ENCODE measurements around the gene SLC9A9.

Gene SLC9A9

GRCh38 chr3:143363949-143364348, 484.3 kb downstream of the SLC9A9 start:
- in situ Hi-C loops (cut with MboI; ENCODE audit: low sequenced_read_pairs): no loop called here
- no peaks in the 10 kb centered on the region for H3K4me1 ChIP-seq
- H3K27me3 ChIP-seq (ENCODE audit: low read depth): peaks cover 3% of the 10 kb centered on the region; the same call in 1 of the 2 replicates
- H3K4me3 ChIP-seq: no peak overlapping the region
- no peaks in the 10 kb centered on the region for H3K9me3 ChIP-seq
- DNase-seq (ENCODE audit: low spot score in 2 of 2): no peak
- no peaks in the 10 kb centered on the region for H3K36me3 ChIP-seq (replicated peaks)

GRCh38 chr3:143363276-143363675, 485.0 kb downstream of the SLC9A9 start:
- Histone ChIP-seq H3K36me3 (replicated peaks) (no peaks in the 10 kb centered on the region), H3K27me3 (ENCODE audit: low read depth) (peaks cover 1% of the 10 kb centered on the region; the same call in 1 of the 2 replicates), H3K4me3 (no peak overlapping the region), H3K4me1 (no peaks in the 10 kb centered on the region), H3K9me3 (no peaks in the 10 kb centered on the region)
- in situ Hi-C loops (cut with MboI; ENCODE audit: low sequenced_read_pairs): no loop called here
- no peak for DNase-seq (ENCODE audit: low spot score in 2 of 2)

- Histone ChIP-seq H3K36me3 (replicated peaks) (no peaks in the 10 kb centered on the region), H3K4me1 (no peaks in the 10 kb centered on the region), H3K27me3 (ENCODE audit: low read depth) (no peaks in the 10 kb centered on the region), H3K4me3 (no peak overlapping the region), H3K9me3 (no peaks in the 10 kb centered on the region)
- in situ Hi-C loops (cut with MboI; ENCODE audit: low sequenced_read_pairs): no loop called here
- no peak for DNase-seq (ENCODE audit: low spot score in 2 of 2)
Measured at GRCh38 chr3:143362115-143362991, 485.9 kb downstream of the SLC9A9 start.

GRCh38 chr3:143361589-143361988, 486.7 kb downstream of the SLC9A9 start:
- no peaks in the 10 kb centered on the region for H3K9me3 ChIP-seq
- H3K36me3 ChIP-seq (replicated peaks): no peaks in the 10 kb centered on the region
- H3K27me3 ChIP-seq (ENCODE audit: low read depth): no peaks in the 10 kb centered on the region
- H3K4me3 ChIP-seq: no peak overlapping the region
- in situ Hi-C loops (cut with MboI; ENCODE audit: low sequenced_read_pairs): no loop called here
- DNase-seq (ENCODE audit: low spot score in 2 of 2): no peak
- H3K4me1 ChIP-seq: no peaks in the 10 kb centered on the region

GRCh38 chr3:143360244-143360643, 488.0 kb downstream of the SLC9A9 start:
- DNase-seq (ENCODE audit: low spot score in 2 of 2): no peak
- in situ Hi-C loops (cut with MboI; ENCODE audit: low sequenced_read_pairs): no loop called here

GRCh38 chr3:143358793-143359491, 489.3 kb downstream of the SLC9A9 start:
- in situ Hi-C loops (cut with MboI; ENCODE audit: low sequenced_read_pairs): no loop called here
- no peak for DNase-seq (ENCODE audit: low spot score in 2 of 2)
- no peaks in the 10 kb centered on the region for H3K36me3 ChIP-seq (replicated peaks)

More at GRCh38 chr3:143360244-143360643, 488.0 kb downstream of the SLC9A9 start:
- H3K9me3 ChIP-seq: no peaks in the 10 kb centered on the region
- H3K36me3 ChIP-seq (replicated peaks): no peaks in the 10 kb centered on the region
- no peak overlapping the region for H3K4me3 ChIP-seq
- no peaks in the 10 kb centered on the region for H3K4me1 ChIP-seq
- no peaks in the 10 kb centered on the region for H3K27me3 ChIP-seq (ENCODE audit: low read depth)

GRCh38 chr3:143358155-143358792, 490.0 kb downstream of the SLC9A9 start:
- no peak for DNase-seq (ENCODE audit: low spot score in 2 of 2)
- no peak overlapping the region for H3K4me3 ChIP-seq
- in situ Hi-C loops (cut with MboI; ENCODE audit: low sequenced_read_pairs): no loop called here
- no peaks in the 10 kb centered on the region for H3K4me1 ChIP-seq
- H3K36me3 ChIP-seq (replicated peaks): no peaks in the 10 kb centered on the region
- no peaks in the 10 kb centered on the region for H3K9me3 ChIP-seq
- H3K27me3 ChIP-seq (ENCODE audit: low read depth): no peaks in the 10 kb centered on the region

More at GRCh38 chr3:143358793-143359491, 489.3 kb downstream of the SLC9A9 start:
- no peak overlapping the region for H3K4me3 ChIP-seq
- H3K9me3 ChIP-seq: no peaks in the 10 kb centered on the region
- no peaks in the 10 kb centered on the region for H3K4me1 ChIP-seq
- H3K27me3 ChIP-seq (ENCODE audit: low read depth): no peaks in the 10 kb centered on the region

- in situ Hi-C loops (cut with MboI; ENCODE audit: low sequenced_read_pairs): no loop called here
- Histone ChIP-seq H3K9me3 (no peaks in the 10 kb centered on the region), H3K36me3 (replicated peaks) (no peaks in the 10 kb centered on the region), H3K4me3 (no peak overlapping the region), H3K4me1 (no peaks in the 10 kb centered on the region), H3K27me3 (ENCODE audit: low read depth) (no peaks in the 10 kb centered on the region)
- no peak for DNase-seq (ENCODE audit: low spot score in 2 of 2)
Measured at GRCh38 chr3:143357700-143358099, 490.6 kb downstream of the SLC9A9 start.

- in situ Hi-C loops (cut with MboI; ENCODE audit: low sequenced_read_pairs): no loop called here
Measured at GRCh38 chr3:143356839-143357238, 491.4 kb downstream of the SLC9A9 start.

GRCh38 chr3:143354342-143354741, 493.9 kb downstream of the SLC9A9 start:
- Histone ChIP-seq H3K27me3 (ENCODE audit: low read depth) (no peaks in the 10 kb centered on the region), H3K9me3 (no peaks in the 10 kb centered on the region), H3K4me3 (no peak overlapping the region), H3K36me3 (replicated peaks) (no peaks in the 10 kb centered on the region), H3K4me1 (no peaks in the 10 kb centered on the region)
- no peak for DNase-seq (ENCODE audit: low spot score in 2 of 2)
- in situ Hi-C loops (cut with MboI; ENCODE audit: low sequenced_read_pairs): no loop called here

More at GRCh38 chr3:143356839-143357238, 491.4 kb downstream of the SLC9A9 start:
- Histone ChIP-seq H3K27me3 (ENCODE audit: low read depth) (no peaks in the 10 kb centered on the region), H3K4me3 (no peak overlapping the region), H3K9me3 (no peaks in the 10 kb centered on the region), H3K4me1 (no peaks in the 10 kb centered on the region), H3K36me3 (replicated peaks) (no peaks in the 10 kb centered on the region)
- DNase-seq (ENCODE audit: low spot score in 2 of 2): no peak

- H3K4me1 ChIP-seq: no peaks in the 10 kb centered on the region
- H3K9me3 ChIP-seq: no peaks in the 10 kb centered on the region
- H3K27me3 ChIP-seq (ENCODE audit: low read depth): no peaks in the 10 kb centered on the region
- H3K36me3 ChIP-seq (replicated peaks): no peaks in the 10 kb centered on the region
- no peak for DNase-seq (ENCODE audit: low spot score in 2 of 2)
- in situ Hi-C loops (cut with MboI; ENCODE audit: low sequenced_read_pairs): no loop called here
- no peak overlapping the region for H3K4me3 ChIP-seq
Measured at GRCh38 chr3:143352850-143353550, 495.3 kb downstream of the SLC9A9 start.

GRCh38 chr3:143351895-143352608, 496.2 kb downstream of the SLC9A9 start:
- no peaks in the 10 kb centered on the region for H3K36me3 ChIP-seq (replicated peaks)
- H3K4me1 ChIP-seq: no peaks in the 10 kb centered on the region
- no peaks in the 10 kb centered on the region for H3K27me3 ChIP-seq (ENCODE audit: low read depth)
- no peaks in the 10 kb centered on the region for H3K9me3 ChIP-seq
- in situ Hi-C loops (cut with MboI; ENCODE audit: low sequenced_read_pairs): no loop called here
- no peak overlapping the region for H3K4me3 ChIP-seq
- no peak for DNase-seq (ENCODE audit: low spot score in 2 of 2)

GRCh38 chr3:143351354-143351753, 496.9 kb downstream of the SLC9A9 start:
- no peaks in the 10 kb centered on the region for H3K4me1 ChIP-seq
- no peaks in the 10 kb centered on the region for H3K9me3 ChIP-seq
- no peak for DNase-seq (ENCODE audit: low spot score in 2 of 2)
- no peaks in the 10 kb centered on the region for H3K36me3 ChIP-seq (replicated peaks)
- in situ Hi-C loops (cut with MboI; ENCODE audit: low sequenced_read_pairs): no loop called here
- no peak overlapping the region for H3K4me3 ChIP-seq
- H3K27me3 ChIP-seq (ENCODE audit: low read depth): no peaks in the 10 kb centered on the region
